ENCODE results near the gene CCDC9B.

CCDC9B gene

GRCh38 chr15:40314723-40315276 lies 25.9 kb downstream of the CCDC9B start:
- H3K27ac ChIP-seq = no peak overlapping the region
- no peak for TF ChIP-seq FOXP2 (optimal IDR thresholded peaks at IDR 0.05; ENCODE audit: control extremely low read depth, extremely low read length, insufficient read depth)
- TF ChIP-seq POLR2AphosphoS5 (IDR thresholded peaks at IDR 0.05; ENCODE audit: borderline replicate concordance, low read depth, low read length) = no peak
- no peak for TF ChIP-seq EZH2 (IDR thresholded peaks at IDR 0.05)
- DNase-seq (ENCODE audit: low read depth, low spot score) = no peak

GRCh38 chr15:40313531-40314398 lies 27.0 kb downstream of the CCDC9B start:
- Histone ChIP-seq H3K9me3 (ENCODE audit: low read depth, low read length) (no peaks in the 10 kb centered on the region), H3K36me3 (ENCODE audit: insufficient read depth, low read length) (no peaks in the 10 kb centered on the region), H3K9ac (ENCODE audit: insufficient read length) (no peak overlapping the region), H3K4me3 (no peak overlapping the region), H3K27ac (no peak overlapping the region)
- no peak for TF ChIP-seq EZH2 (IDR thresholded peaks at IDR 0.05)
- DNase-seq (ENCODE audit: low read depth, low spot score) = no peak

More at GRCh38 chr15:40314723-40315276, 25.9 kb downstream of the CCDC9B start:
- Histone ChIP-seq H3K9me3 (ENCODE audit: low read depth, low read length) (no peaks in the 10 kb centered on the region), H3K36me3 (ENCODE audit: insufficient read depth, low read length) (no peaks in the 10 kb centered on the region), H3K4me3 (no peak overlapping the region), H3K9ac (ENCODE audit: insufficient read length) (no peak overlapping the region)

DNA sequence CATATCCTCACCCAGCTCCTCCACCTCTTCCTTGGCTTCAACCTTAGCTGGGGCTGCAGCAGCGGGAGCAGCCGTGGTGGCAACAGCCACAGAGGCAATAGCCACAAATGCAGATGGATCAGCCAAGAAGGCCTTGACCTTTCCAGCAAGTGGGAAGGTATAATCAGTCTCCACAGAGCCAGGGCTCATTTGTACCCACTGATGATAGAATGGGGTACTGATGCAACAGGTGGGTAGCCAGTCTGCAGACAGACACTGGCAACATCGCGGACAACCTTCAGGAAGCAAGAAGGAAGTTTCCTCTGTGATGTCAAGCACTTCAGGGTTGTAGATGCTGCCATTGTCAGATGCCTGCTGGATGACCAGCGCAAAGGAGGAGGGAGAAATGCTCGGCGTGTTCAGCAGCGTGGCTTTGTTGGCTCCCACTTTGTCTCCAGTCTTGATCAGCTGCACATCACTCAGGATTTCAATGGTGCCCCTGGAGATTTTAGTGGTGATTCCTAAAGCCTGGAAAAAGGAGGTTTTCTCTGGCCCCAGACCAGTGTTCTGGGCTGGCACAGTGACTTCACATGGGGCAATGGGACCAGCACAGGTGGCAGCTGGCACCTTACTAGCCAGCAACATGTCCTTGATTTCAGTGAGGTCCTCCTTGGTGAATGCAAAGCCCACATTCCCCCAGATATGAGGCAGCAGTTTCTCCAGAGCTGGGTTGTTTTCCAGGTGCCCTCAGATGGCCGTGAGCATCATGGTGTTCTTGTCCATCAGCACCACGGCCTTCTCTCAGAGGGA lies 28.2 kb downstream of the CCDC9B start:
- Histone ChIP-seq H3K36me3 (ENCODE audit: insufficient read depth, low read length) (no peaks in the 10 kb centered on the region), H3K9me3 (ENCODE audit: low read depth, low read length) (no peaks in the 10 kb centered on the region), H3K4me3 (no peak overlapping the region), H3K9ac (ENCODE audit: insufficient read length) (no peak overlapping the region), H3K27ac (no peak overlapping the region)
- TF ChIP-seq EZH2 (IDR thresholded peaks at IDR 0.05) (no peak), POLR2AphosphoS5 (IDR thresholded peaks at IDR 0.05; ENCODE audit: borderline replicate concordance, low read depth, low read length) (no peak), FOXP2 (optimal IDR thresholded peaks at IDR 0.05; ENCODE audit: control extremely low read depth, extremely low read length, insufficient read depth) (no peak)
- DNase-seq (ENCODE audit: low read depth, low spot score) = no peak

- Histone ChIP-seq H3K9me3 (ENCODE audit: low read depth, low read length) (no peaks in the 10 kb centered on the region), H3K9ac (ENCODE audit: insufficient read length) (no peak overlapping the region)
Observed at GRCh38 chr15:40310993-40311392, 29.7 kb downstream of the CCDC9B start.

DNA sequence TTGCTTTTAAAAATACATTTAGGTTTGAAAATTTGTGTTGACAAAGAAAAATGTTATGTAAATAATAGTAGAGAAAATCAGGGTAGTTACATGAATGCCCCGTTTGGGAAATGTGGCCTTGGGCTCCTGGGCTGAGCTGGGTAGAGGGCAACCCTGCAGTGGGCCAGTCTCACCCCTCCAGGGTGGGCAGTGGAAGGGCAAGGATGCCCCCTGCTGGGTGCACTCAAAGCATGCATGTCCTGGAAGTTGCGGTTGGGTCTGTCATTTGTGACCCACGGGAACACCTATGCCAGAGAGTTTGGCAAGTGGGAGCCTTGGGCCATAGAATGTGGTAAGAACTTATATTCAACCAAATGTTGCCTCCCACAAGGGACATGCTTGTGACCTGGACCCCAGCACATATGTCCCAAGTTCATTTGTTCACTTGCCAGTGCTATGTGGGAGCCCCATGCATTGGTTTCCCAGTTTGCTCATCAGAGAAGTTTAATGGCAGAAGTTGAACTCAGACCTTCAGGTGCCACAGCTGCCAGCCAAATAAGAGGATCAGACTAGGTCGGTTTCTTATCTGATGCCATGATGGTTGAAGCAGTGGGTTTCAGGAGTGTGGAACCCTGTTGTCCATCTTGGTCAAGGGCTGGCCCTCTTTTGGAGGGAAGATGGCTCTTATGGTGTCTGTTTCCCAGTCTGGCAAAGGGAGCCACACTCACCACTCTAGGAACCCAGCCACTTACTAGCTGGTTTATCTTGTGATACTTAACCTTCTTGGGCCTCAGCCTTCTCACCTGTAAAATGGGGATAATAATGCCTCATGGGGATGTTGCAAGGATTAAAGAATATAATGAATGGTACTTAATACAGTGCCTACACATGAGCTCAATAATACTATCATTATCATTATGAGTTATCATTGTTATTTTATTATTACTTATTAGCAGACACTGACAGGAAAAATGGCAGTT lies 30.5 kb downstream of the CCDC9B start:
- no peaks in the 10 kb centered on the region for H3K36me3 ChIP-seq (ENCODE audit: insufficient read depth, low read length)
- no peak overlapping the region for H3K9ac ChIP-seq (ENCODE audit: insufficient read length)
- DNase-seq (ENCODE audit: low read depth, low spot score) = no peak
- H3K4me3 ChIP-seq = no peak overlapping the region
- H3K9me3 ChIP-seq (ENCODE audit: low read depth, low read length) = no peaks in the 10 kb centered on the region
- H3K27ac ChIP-seq = peak overlapping the region; percentile 83
- TF ChIP-seq EZH2 (IDR thresholded peaks at IDR 0.05) (no peak), POLR2AphosphoS5 (IDR thresholded peaks at IDR 0.05; ENCODE audit: borderline replicate concordance, low read depth, low read length) (no peak), FOXP2 (optimal IDR thresholded peaks at IDR 0.05; ENCODE audit: control extremely low read depth, extremely low read length, insufficient read depth) (no peak)

More at GRCh38 chr15:40310993-40311392, 29.7 kb downstream of the CCDC9B start:
- H3K36me3 ChIP-seq (ENCODE audit: insufficient read depth, low read length) = no peaks in the 10 kb centered on the region
- H3K27ac ChIP-seq = no peak overlapping the region
- H3K4me3 ChIP-seq = no peak overlapping the region
- DNase-seq (ENCODE audit: low read depth, low spot score) = no peak
- no peak for TF ChIP-seq FOXP2 (optimal IDR thresholded peaks at IDR 0.05; ENCODE audit: control extremely low read depth, extremely low read length, insufficient read depth)

DNA sequence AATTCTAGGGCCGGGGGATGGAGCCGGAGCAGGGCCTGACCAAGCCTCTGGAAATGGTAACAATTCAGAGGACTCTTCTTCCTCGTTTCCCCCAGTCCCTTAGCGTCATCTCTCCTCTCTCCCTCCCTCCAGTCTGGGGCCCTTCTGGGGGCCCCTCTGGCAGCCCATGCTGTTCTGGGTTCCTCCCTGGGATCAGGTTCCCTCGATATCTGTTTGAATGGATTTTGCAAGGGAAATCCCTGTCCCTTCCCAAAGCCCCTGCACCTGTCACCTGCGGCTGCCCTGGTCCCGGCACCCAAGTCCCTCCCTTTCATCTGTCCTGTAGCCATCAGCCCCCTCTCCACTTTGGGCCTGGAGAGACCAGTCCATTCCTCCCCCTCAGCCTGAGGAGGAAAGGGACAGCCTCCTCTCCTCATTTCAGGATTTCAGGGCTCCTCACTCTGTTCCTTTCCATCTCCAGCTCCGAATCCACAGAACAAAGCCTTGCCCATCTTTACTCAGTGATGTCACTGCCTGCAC lies 31.3 kb downstream of the CCDC9B start:
- no peak overlapping the region for H3K4me3 ChIP-seq
- TF ChIP-seq POLR2AphosphoS5 (IDR thresholded peaks at IDR 0.05; ENCODE audit: borderline replicate concordance, low read depth, low read length) (no peak), EZH2 (IDR thresholded peaks at IDR 0.05) (no peak), FOXP2 (optimal IDR thresholded peaks at IDR 0.05; ENCODE audit: control extremely low read depth, extremely low read length, insufficient read depth) (no peak)
- no peak overlapping the region for H3K9ac ChIP-seq (ENCODE audit: insufficient read length)
- no peak for DNase-seq (ENCODE audit: low read depth, low spot score)
- H3K36me3 ChIP-seq (ENCODE audit: insufficient read depth, low read length) = no peaks in the 10 kb centered on the region
- H3K9me3 ChIP-seq (ENCODE audit: low read depth, low read length) = no peaks in the 10 kb centered on the region
- H3K27ac ChIP-seq = peak overlapping the region; percentile 83

DNA sequence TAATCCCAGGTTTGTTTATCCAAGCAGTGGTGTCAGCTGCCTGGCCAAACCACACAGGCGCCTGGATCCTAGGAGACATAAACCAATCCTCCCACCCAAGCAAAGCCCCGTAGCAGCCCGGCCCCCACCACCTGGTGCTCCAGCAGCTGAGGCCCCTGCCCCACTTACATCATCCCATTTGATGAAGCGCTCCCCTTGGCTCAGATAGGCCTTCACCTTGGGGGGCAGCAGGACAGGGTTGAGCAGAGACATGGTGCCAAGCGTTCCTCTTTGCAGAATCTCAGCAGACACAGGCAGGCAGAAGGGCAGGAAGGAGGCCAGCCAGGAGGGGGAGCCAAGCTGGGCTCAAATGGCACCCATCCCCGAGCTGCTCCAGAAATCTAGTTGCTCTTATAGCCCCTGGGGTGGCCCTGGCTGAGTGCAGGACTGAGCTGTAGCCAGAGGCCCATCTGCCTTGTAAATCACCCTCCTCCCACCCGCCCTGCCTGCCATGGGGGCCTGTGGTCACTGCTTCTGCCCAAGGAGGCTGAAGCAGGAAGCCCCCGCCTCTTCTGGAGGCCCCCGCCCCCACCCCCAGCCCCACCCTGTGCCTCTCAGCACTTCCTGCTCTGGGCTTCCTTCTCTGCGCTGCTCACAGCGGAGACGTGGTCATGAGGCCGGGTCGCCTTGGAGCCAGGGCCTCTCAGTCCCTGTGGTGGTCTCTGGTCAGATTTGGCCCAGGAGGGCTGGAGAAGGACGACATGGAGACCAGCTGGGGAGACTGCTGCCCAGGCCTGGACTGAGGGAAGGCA lies 33.1 kb downstream of the CCDC9B start, which contains the start of gene PLCB2:
PLCB2 (minus strand) TSS at position 515 of the 791 bp plus-strand sequence; CDS start at position 252, 263 bp downstream.
- H3K27ac ChIP-seq = peak within 1 kb of the TSS; percentile 88
- H3K9me3 ChIP-seq (ENCODE audit: low read depth, low read length) = no peaks in the 10 kb centered on the region
- peak within 1 kb of the TSS; percentile 81 for H3K4me3 ChIP-seq
- H3K36me3 ChIP-seq (ENCODE audit: insufficient read depth, low read length) = peaks cover 9% of the 10 kb centered on the region; the same call in 1 of the 2 replicates
- no peak for TF ChIP-seq FOXP2 (optimal IDR thresholded peaks at IDR 0.05; ENCODE audit: control extremely low read depth, extremely low read length, insufficient read depth)
- no peak for TF ChIP-seq EZH2 (IDR thresholded peaks at IDR 0.05)
- peak; percentile 36; the same call in 1 of the 2 replicates for TF ChIP-seq POLR2AphosphoS5 (IDR thresholded peaks at IDR 0.05; ENCODE audit: borderline replicate concordance, low read depth, low read length)
- H3K9ac ChIP-seq (ENCODE audit: insufficient read length) = peak within 1 kb of the TSS; percentile 79
- DNase-seq (ENCODE audit: low read depth, low spot score) = no peak
